GM18507 (cell line): ENCODE measurements around the gene LZTR1.

ENCODE experiments used
- DNase-seq: peaks from one replicate; pipeline ENCODE4 v3.0.0; 2011; ENCODE audit warnings: low read depth; ENCODE audit not compliant: insufficient read length; ENCODE audit errors: extremely low spot score
- FAIRE-seq: peaks from 2 replicates; lab custom pipeline; 2011; peaks lifted over from hg19 to GRCh38; lab: Jason Lieb, UNC

Gene LZTR1

DNA sequence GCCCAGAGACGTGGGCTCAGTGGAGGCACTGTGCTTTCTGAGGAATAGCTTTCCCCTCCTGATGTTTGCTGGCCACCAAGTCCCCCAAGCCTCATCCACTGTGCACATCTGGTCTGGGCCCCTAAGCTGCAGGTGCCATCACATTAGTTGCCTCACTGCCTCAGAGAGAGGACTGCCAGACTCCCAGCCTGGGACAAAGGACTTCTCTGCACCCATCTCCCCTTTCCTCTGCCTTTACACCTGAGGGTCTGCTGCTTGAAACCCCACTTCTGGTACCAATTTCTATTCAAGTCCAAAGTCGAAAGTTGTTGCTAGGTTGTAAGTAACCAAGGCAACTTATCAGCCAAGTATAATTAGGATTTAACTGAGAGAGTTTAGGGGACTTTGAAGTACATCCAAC is 3.7 kb upstream of the LZTR1 start:
- FAIRE-seq (no peak), DNase-seq (no peak)

DNA sequence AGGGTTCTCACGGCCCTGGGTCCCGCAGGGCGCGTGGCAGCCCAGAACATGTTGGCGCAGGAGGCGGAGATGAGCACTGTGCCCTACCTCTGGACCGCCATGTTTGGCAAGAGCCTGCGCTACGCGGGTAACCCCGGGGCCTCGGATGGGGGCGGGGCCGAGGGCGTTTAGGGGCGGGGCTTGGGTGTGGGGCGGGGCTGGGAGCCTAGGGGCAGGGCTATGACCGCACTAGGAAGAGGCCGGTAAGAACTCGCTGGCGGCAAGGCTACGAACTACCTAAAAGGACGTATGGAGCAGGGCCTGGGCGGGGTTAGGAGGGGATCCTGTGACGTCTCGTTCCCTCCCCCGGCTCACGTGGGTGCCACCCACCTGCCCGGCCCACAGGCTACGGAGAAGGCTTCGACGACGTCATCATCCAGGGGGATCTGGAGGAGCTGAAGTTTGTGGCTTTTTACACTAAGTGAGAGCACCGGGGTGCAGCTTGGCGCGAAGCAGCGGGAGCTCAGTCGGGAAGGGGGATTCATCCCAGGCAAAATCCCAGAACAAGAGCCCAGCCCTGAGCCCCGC is 2.8 kb upstream of the LZTR1 start:
- DNase-seq (no peak), FAIRE-seq (no peak)

DNA sequence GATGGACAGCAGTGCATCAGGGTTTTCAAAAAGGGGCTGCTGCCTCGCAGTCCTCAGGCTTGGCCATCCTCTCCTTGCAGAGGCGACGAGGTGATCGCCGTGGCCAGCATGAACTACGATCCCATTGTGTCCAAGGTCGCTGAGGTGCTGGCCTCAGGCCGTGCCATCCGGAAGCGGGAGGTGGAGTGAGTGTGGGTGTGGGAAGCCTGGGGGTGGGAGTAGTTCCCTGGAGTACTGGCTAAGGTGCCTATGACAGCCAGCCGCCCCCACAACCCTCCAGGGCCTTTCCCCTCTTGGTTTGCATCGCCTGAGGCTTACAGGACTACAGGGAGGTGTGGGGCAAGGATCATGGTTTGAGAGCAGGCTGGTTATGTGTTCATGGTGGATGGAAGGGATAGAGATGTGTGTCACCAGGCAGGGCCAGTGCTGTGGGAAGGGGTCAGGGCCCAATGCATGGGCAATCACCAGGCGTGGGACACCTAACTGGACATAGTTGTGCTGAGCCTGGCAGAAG is 2.1 kb upstream of the LZTR1 start:
- FAIRE-seq (no peak), DNase-seq (no peak)

DNA sequence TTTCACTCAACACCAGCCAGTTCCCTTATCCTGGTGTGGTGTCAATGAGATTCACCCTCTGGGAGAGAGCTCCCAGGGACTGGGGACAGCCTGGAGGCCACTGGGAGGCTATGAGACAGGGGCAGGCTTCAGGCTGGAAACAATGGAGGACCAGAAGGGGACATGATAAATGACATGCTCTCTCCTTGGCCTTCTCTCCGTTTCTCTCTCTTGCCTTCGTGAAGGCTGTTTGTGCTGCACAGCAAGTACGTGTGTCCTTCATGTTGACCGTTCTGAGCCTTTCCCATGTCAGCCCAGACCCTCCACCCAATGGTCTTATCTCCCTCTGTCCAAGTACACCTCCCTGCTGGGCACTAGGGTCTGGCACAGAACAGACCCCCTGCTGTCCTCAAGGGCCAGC is 1.6 kb upstream of the LZTR1 start:
- FAIRE-seq (no peak), DNase-seq (no peak)

DNA sequence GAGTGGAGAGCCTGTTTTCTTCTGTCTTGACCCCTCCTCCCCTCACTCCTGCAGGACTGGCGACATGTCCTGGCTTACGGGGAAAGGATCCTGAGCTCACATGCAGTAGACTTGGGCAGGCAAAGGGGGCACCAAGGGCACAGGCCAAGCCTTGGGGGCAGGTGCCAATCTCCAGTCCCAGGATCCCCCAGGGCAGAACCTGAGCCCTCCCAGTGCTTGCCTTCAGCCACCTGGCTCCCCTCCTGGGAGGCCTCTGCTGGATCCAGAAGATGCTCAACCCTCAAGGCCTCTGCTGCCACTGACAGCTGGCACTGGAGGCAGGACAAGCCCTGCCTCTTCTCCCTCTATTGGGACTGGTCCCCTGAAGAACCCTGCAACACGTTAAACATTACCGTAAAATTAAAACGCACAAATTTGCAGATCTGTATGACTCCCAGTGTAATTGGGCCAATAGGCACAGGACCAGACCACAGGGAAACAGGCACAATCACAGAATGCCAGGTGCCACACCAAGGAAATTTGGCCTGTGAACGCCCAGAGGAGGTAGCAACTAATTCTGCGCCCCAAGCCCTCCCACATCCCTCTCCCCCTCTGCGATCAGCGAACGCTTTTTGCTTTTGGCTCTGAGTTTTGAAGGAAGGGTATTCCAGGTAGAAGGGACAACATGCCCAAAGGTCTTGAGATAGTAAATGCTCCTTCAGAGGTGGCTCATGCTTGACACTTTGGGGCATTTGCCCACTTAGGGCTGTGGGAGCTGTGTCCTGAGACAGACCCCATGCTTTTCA is 967 bp upstream of the LZTR1 start:
- DNase-seq (no peak), FAIRE-seq (no peak)

DNA sequence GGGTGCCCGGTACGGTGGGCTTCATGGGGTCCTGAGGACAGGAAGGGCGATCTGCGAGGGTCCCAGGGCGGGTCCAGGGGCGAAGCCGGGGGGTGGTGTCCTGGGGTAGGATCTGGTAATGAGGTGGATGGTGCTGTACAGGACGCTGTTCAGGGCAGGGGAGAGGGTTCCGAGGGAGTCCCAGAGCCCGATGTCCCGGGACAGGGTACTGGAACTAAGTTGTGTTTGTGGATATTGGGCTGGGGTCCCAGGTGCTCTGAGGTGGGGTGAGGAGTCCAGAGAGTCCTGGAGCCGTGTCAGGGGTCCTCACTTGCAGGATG is 426 bp downstream of the LZTR1 start:
- DNase-seq (no peak), FAIRE-seq (no peak)

- DNase-seq (no peak), FAIRE-seq (no peak)
Observed at GRCh38 chr22:20983081-20983771, 1.1 kb downstream of the LZTR1 start.

GRCh38 chr22:20985720-20986119 is 3.6 kb downstream of the LZTR1 start:
- DNase-seq (no peak), FAIRE-seq (no peak)

- DNase-seq (no peak), FAIRE-seq (no peak)
Observed at GRCh38 chr22:20986365-20986764, 4.3 kb downstream of the LZTR1 start.

DNA sequence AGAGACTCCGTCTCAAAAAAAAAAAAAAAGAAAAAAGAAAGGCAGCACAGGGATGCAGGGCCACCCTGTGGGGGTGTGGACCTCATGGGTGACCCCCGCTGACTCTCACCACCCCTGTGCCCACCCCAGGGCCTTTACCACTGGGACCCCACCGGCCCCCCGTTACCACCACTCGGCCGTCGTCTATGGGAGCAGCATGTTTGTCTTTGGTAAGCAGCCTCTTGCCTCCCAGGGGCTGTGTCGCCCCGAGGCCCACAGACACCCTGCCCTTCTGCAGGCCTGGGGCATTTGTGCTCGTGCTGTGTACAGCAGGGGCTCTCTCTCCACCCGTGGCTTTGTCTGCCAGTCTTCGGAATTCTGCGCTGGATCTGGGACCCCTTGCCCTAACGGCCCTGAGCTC is 5.3 kb downstream of the LZTR1 start:
- DNase-seq (no peak), FAIRE-seq (no peak)

- no peak for DNase-seq
- no peak for FAIRE-seq
Observed at GRCh38 chr22:20988573-20989322, 6.7 kb downstream of the LZTR1 start.

DNA sequence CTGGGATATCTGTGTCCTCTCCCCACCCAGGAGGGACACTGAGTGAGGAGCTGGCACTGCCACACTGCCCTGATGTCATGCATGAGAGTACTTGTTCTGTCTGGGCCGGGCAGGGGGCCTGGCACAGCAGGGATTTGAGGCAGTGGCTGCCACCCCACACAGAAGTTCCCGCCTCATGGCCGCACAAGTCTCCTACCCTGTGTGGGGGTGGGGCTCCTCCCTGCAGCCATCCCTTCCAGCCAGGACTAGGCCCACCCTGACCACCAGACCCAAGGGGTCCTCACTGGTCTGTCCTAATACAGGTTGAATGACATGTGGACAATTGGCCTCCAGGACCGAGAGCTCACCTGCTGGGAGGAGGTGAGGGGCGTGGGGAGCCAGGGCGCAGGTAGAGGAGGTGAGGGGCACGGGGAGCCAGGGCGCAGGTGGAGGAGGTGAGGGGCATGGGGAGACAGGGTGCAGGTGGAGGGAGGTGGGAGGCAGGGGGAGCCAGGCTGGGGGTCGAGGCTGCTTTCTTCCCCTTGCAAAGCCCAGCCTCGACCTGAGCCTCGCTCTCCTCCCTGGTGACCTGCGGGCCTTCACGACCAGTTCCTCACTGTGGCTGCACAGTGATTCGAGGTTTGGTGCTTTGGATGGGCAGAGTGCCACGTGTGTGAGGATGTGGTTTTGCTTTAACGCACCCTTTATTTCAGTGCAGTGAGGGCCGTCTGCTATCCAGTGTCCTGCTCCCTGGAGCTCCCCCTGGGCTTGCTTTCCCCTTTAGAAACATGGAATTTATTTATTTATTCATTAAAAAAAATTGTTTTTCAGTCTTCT is 7.4 kb downstream of the LZTR1 start:
- no peak for FAIRE-seq
- no peak for DNase-seq

DNA sequence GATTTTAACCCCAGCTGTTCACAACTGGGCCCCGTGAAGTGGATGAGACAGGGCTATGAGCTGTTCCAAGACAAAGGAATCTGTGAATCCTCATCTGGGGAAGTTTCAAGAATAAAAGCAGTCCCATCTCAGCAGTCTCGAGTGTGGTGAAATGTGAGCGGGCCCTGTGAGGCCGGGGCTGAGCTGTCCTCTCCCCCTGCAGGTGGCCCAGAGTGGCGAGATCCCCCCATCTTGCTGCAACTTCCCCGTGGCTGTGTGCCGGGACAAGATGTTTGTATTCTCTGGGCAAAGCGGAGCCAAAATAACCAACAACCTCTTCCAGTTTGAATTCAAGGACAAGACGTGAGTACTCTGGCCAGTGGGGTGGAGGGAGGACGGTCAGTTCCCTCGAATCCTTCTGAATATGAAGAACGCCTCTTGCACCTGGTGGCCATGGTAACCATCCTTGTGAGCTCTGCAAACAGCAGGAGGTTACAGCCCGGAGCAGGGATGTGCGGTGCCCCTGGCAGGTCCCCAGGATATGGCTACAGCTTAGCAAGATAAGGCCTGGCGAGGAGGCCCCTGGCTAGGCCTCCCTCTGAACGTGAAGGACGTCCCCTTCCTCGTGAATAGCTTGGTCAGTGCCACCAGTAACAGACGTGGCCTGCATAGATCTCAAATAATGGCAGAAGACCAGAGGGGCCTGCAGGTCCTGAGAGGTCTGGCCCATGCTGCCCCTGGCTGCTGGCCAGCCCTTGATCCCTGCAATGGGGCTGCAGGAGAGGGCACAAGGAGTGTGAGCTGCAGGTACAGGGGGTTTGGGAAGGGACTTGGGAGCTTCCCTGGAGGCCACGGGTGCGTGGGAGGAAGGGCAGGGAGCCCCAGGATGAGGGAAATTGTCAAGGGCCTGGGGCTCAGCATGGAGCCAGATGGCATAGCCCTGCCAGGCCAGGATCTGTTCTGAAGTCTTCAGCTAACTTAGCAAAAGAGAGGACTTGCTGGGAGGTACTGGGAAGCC is 8.4 kb downstream of the LZTR1 start:
- FAIRE-seq (no peak), DNase-seq (no peak)

DNA sequence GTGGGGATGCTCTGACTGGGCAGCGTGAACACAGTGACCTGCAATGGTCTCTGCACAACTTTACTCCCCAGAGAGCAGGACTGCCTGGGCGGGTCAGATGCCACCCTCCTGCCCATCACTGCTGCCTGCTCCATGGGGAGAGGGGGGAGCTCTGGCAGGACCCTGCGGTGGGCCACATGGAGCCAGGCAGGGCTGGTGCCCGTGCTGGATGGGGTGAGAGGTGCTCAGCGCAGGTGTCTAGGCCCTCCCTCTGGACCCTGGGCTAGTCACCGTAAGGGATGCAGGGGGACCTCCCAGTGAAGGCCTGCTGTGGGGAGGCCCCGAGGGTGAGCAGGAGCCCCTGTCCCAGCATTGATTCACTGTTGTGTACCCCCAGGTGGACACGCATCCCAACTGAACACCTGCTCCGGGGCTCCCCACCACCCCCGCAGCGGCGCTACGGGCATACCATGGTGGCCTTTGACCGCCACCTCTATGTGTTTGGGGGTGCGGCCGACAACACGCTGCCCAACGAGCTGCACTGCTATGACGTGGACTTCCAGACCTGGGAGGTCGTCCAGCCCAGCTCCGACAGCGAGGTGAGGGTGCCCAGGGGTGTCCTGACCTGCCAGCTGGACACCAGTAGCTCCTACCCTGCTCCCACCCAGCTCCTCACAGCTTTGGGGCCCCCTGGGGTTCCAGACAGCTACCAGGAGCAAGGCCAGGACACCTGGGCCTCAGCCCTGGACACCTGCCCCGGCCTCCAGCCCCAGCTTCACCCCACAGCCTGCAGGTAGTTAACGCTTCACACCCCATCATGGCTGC is 9.4 kb downstream of the LZTR1 start:
- no peak for DNase-seq
- no peak for FAIRE-seq

GRCh38 chr22:20992056-20992442 is 10.0 kb downstream of the LZTR1 start:
- no peak for FAIRE-seq

DNA sequence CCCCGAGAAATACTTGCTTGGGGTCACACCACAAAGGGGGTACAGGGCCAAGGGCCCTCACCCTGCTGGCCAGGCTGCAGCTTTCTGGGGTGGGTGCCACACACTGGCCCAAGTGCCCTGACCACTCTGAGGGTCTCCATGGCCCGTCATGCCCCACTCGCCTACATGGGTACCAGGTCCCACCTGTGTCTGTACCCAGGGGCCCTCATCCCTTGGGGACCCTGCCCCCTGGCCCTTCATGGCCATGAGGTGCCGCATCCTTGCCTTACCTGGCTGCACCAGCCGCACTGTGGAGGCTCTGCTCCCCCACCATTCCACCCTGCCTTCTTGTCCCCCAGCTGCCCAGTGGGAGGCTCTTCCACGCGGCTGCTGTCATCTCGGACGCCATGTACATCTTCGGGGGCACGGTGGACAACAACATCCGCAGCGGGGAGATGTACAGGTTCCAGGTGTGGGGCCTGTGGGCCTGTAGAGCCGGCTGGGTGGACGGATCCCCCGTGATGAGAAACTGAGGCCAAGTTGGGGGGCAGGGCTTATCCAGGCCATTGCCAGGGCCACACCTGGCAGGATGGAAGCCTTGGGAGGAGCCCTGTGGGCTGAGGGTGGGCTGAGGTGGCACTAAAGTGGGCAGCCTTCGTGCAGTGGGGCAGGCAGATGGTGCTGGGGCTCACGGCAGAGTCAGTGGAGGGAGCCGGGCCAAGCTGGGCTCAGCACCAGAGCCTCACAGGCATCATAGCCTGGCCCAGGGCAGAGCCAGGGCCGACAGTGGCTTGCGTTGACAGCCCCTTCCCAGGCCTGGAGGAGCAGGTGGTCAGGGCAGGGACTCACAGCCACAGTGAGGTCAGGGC is 10.6 kb downstream of the LZTR1 start:
- DNase-seq (no peak), FAIRE-seq (no peak)

More at GRCh38 chr22:20992056-20992442, 10.0 kb downstream of the LZTR1 start:
- no peak for DNase-seq
